ENCODE data around the gene GFAP. TPM values are rescaled to one million over a fixed set of nuclear protein-coding genes. Genes with fewer than 3 reads are reported as not detected.
A peak's percentile ranks its signal among the peaks of the same experiment; 100 is the strongest.

The GFAP gene
- total and polyA plus RNA-seq, 7 donors, result 1.3 to 2.4 TPM; not detected in 5

DNA sequence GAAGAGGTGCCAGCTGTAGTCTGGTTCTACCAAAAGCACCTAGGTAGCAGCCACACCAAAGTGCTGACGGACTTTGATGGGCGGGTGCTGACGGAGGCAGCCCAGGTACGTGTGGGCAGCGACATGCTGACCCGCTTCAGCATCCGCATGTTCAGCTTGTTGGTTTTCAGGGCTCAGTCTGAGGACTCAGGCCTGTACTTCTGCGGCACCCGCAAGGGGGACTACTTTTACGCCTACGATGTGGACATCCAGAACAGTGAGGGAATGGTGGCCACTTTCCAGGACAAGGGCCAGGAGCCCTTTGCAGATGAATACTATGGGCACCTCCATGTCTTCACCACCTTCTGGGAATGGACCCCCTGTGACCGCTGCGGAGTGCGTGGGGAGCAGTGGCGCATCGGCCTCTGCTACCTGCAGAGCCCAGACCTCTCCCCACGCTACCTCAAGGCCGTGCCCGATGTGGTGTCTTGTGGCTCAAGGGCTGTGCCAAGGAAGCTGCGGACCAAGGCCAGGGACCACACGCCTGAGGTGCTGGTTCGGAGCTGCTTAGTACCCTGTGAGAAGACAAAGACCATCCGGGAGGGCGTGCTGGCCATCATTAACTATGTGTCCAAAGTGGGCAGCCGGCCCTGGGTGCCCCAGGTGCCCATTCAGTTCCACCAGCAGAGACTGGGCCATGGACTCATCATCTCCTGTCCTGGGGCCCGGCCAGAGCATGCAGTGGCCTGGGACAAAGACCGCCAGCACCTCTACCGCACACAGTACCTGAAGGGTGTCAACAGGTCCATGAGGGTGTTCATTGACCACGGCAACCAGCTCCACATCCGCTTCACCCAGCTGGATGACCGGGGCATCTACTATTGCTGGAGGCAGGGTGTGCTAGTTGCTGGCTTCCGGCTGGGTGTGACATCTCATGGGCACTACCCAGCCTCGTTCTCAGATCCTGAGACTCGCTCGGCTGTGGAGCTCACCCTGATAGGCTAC is 11.0 kb downstream of the GFAP start:
- TF ChIP-seq POLR2A (IDR thresholded peaks at IDR 0.05), result no peak
- TF ChIP-seq POLR2AphosphoS5 (IDR thresholded peaks at IDR 0.05), result no peak
- no peak for TF ChIP-seq CTCF (IDR thresholded peaks at IDR 0.05)
- no peak for TF ChIP-seq EP300 (IDR thresholded peaks at IDR 0.05)
- WGBS, 2 donors, result 94 to 95% methylated on average over 35 of the region's 35 CpGs

GRCh38 chr17:44903012-44903685 is 12.2 kb downstream of the GFAP start:
- no peak for DNase-seq
- intact Hi-C loops (cut with DNase I), result no loop called here

More for the DNA sequence above, 11.0 kb downstream of the GFAP start:
- H3K27ac ChIP-seq, result no peak overlapping the region
- H3K4me1 ChIP-seq, result peaks cover 0 to 18% (median 12%) of the 10 kb centered on the region in 4 donors
- no peak overlapping the region for H3K4me3 ChIP-seq
- no peaks in the 10 kb centered on the region for H3K27me3 ChIP-seq
- H3K36me3 ChIP-seq, result no peaks in the 10 kb centered on the region
- intact Hi-C loops (cut with DNase I), result no loop called here
- DNase-seq, result no peak
- H3K9me3 ChIP-seq, result no peaks in the 10 kb centered on the region

DNA sequence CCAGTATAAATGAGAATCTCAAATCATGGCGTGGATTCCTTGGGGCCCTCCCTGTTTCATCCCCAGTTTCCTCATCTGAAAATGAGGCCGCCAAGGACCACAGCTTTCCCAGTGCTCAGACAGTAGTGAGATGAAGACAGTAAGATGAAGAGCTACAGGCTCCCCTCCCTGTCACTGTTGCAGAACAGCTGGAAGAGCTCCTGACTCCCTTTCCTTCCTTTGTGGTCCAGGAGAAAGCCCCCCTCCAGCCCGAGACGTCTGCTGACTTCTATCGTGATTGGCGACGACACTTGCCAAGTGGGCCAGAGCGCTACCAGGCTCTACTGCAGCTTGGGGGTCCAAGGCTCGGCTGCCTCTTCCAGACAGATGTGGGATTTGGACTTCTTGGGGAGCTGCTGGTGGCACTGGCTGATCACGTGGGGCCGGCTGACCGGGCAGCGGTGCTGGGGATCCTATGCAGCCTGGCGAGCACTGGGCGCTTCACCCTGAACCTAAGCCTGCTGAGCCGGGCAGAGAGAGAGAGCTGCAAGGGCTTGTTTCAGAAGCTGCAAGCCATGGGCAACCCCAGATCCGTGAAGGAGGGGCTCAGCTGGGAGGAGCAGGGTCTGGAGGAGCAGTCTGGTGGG is 13.1 kb downstream of the GFAP start:
- Histone ChIP-seq H3K9me3 (no peaks in the 10 kb centered on the region), H3K36me3 (no peaks in the 10 kb centered on the region), H3K4me3 (no peak overlapping the region), H3K27ac (no peak overlapping the region), H3K27me3 (no peaks in the 10 kb centered on the region), H3K4me1 (peaks cover 0 to 34% (median 27%) of the 10 kb centered on the region in 4 donors)
- intact Hi-C loops (cut with DNase I), result no loop called here
- 89 to 91% methylated on average over 17 of the region's 17 CpGs for WGBS, 2 donors
- DNase-seq, result no peak
- TF ChIP-seq EP300 (IDR thresholded peaks at IDR 0.05), result no peak
- no peak for TF ChIP-seq POLR2AphosphoS5 (IDR thresholded peaks at IDR 0.05)
- no peak for TF ChIP-seq POLR2A (IDR thresholded peaks at IDR 0.05)
- TF ChIP-seq CTCF (IDR thresholded peaks at IDR 0.05), result no peak

More at GRCh38 chr17:44903012-44903685, 12.2 kb downstream of the GFAP start:
- no peaks in the 10 kb centered on the region for H3K9me3 ChIP-seq
- H3K4me3 ChIP-seq, result no peak overlapping the region
- H3K27me3 ChIP-seq, result no peaks in the 10 kb centered on the region
- 42 to 77% methylated on average over 8 of the region's 8 CpGs for WGBS, 2 donors
- H3K4me1 ChIP-seq, result peaks cover 0 to 25% (median 18%) of the 10 kb centered on the region in 4 donors
- H3K27ac ChIP-seq, result no peak overlapping the region
- H3K36me3 ChIP-seq, result no peaks in the 10 kb centered on the region
- TF ChIP-seq EP300 (IDR thresholded peaks at IDR 0.05) (no peak), POLR2AphosphoS5 (IDR thresholded peaks at IDR 0.05) (no peak), POLR2A (IDR thresholded peaks at IDR 0.05) (no peak), CTCF (IDR thresholded peaks at IDR 0.05) (no peak)

DNA sequence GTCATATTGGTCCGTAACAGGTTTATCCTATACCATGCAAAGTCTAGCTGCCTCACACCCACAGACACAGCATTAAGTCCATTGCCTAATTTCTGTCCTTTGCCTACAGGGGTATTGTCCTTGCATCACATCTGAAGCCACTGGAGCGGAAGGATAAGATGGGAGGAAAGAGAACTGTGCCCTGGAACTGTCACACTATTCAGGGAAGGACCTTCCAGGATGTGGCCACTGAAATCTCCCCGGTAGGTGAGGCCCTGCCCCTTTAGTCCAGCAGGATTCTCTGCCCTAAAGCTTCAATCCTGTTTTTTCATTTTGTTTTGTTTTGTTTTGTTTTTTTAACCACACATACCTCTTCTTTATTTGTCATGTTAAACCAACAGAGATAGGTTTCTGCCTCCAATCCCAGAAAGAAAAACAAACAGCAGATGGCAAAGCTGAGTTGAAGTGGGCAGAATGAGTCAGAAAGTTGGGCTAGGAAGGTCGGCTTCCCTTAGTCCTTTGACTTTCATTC is 13.8 kb downstream of the GFAP start:
- no peak for TF ChIP-seq POLR2AphosphoS5 (IDR thresholded peaks at IDR 0.05)
- DNase-seq, result no peak
- H3K27ac ChIP-seq, result peak overlapping the region; percentile 9 to 94 (median 92)
- H3K9me3 ChIP-seq, result no peaks in the 10 kb centered on the region
- 76 to 81% methylated on average over 4 of the region's 4 CpGs for WGBS, 2 donors
- no peaks in the 10 kb centered on the region for H3K27me3 ChIP-seq
- H3K4me1 ChIP-seq, result peaks cover 0 to 34% (median 29%) of the 10 kb centered on the region in 4 donors
- intact Hi-C loops (cut with DNase I), result loop anchor here (2.0 kb wide), 1 partner anchor 231 kb away; the partner anchor contains the start of gene PLCD3
- H3K4me3 ChIP-seq, result no peak overlapping the region
- no peaks in the 10 kb centered on the region for H3K36me3 ChIP-seq
